Measurements from ENCODE around the gene ADCK2. TPM values are rescaled to one million over a fixed set of nuclear protein-coding genes. Genes with fewer than 3 reads are reported as not detected.
A peak's percentile ranks its signal among the peaks of the same experiment; 100 is the strongest.
"Not testable (repeated sequence)": the region's sequence is repeated elsewhere in the genome, so short reads cannot be mapped to it uniquely, and the experiment has no call there.

ADCK2 gene
- polyA plus RNA-seq, 3 donors: 8.7 to 28.7 (median 18.3) TPM

GRCh38 chr7:140675726-140676125, 3.0 kb downstream of the ADCK2 start:
- Histone ChIP-seq H2AFZ (ENCODE audit: insufficient read depth, low read depth, low read length, poor library complexity, severe bottlenecking) (no peak overlapping the region), H3K9ac (ENCODE audit: insufficient read depth, low read length, poor library complexity, severe bottlenecking) (no peak overlapping the region), H3K27me3 (ENCODE audit: control insufficient read depth in 2 of 2, insufficient read depth in 2 of 2, low read length in 2 of 2) (no peaks in the 10 kb centered on the region), H3K4me3 (replicated peaks in 1 of 3; ENCODE audit: low read depth in 2 of 3, low read length in 3 of 3) (peak overlapping the region in 1 of 3 experiments; percentile 23), H3K27ac (ENCODE audit: low read depth in 1 of 2, low read length in 2 of 2) (peak overlapping the region in 1 of 2 donors; percentile 70), H3K36me3 (replicated peaks in 1 of 2; ENCODE audit: control insufficient read depth in 1 of 2, insufficient read depth in 2 of 2, low read length in 2 of 2) (peaks cover 21 to 33% of the 10 kb centered on the region in 2 donors), H4K20me1 (ENCODE audit: insufficient read depth, low read length) (no peaks in the 10 kb centered on the region), H3K4me1 (ENCODE audit: control insufficient read depth in 1 of 2, insufficient read depth in 2 of 2, low read length in 2 of 2) (peaks cover 42 to 49% of the 10 kb centered on the region in 2 donors), H3K4me2 (replicated peaks; ENCODE audit: extremely low read depth, low read length, poor library complexity, severe bottlenecking) (peak overlapping the region; percentile 38), H3K79me2 (ENCODE audit: insufficient read depth, low read length) (peaks cover 7% of the 10 kb centered on the region), H3K9me3 (replicated peaks in 1 of 2; ENCODE audit: control insufficient read depth in 1 of 2, insufficient read depth in 1 of 2, low read length in 2 of 2) (no peaks in the 10 kb centered on the region)
- H3K36me3 Mint-ChIP-seq: peaks cover 32 to 38% of the 10 kb centered on the region in 2 donors
- no peaks in the 10 kb centered on the region for H3K9me3 Mint-ChIP-seq
- peak overlapping the region in 1 of 2 donors; percentile 42 for H3K4me3 Mint-ChIP-seq
- H3K27ac Mint-ChIP-seq: peak overlapping the region; percentile 80 to 95 (median 82)
- DNase-seq: no peak
- H3K4me1 Mint-ChIP-seq: peaks cover 42% of the 10 kb centered on the region
- peaks cover 2 to 5% (median 3%) of the 10 kb centered on the region in 3 donors for H3K27me3 Mint-ChIP-seq (ENCODE audit: low read depth in 3 of 3)
- no peak for TF ChIP-seq CTCF (IDR thresholded peaks at IDR 0.05)
- 90% methylated on average over 2 of the region's 4 CpGs for WGBS (ENCODE audit: insufficient coverage)
- intact Hi-C loops (cut with micrococcal nuclease): no loop called here

- H3K27ac ChIP-seq (ENCODE audit: low read depth in 1 of 2, low read length in 2 of 2): peak overlapping the region; percentile 17 to 70
- peak; percentile 81 to 89 (median 88) for DNase-seq
These were observed 3.6 kb downstream of the ADCK2 start for GRCh38 chr7:140676306-140676705.

GRCh38 chr7:140676956-140677355, 4.2 kb downstream of the ADCK2 start:
- H3K4me3 Mint-ChIP-seq; H3K4me2 ChIP-seq (replicated peaks; ENCODE audit: extremely low read depth, low read length, poor library complexity, severe bottlenecking); H4K20me1 ChIP-seq (ENCODE audit: insufficient read depth, low read length); H3K79me2 ChIP-seq (ENCODE audit: insufficient read depth, low read length); H3K9ac ChIP-seq (ENCODE audit: insufficient read depth, low read length, poor library complexity, severe bottlenecking); H2AFZ ChIP-seq (ENCODE audit: insufficient read depth, low read depth, low read length, poor library complexity, severe bottlenecking); H3K27me3 ChIP-seq (ENCODE audit: control insufficient read depth in 2 of 2, insufficient read depth in 2 of 2, low read length in 2 of 2); intact Hi-C loops (cut with micrococcal nuclease); H3K4me3 ChIP-seq (replicated peaks in 1 of 3; ENCODE audit: low read depth in 2 of 3, low read length in 3 of 3); H3K27me3 Mint-ChIP-seq (ENCODE audit: low read depth in 3 of 3); H3K9me3 ChIP-seq (replicated peaks in 1 of 2; ENCODE audit: control insufficient read depth in 1 of 2, insufficient read depth in 1 of 2, low read length in 2 of 2); H3K9me3 Mint-ChIP-seq; DNase-seq: not testable (repeated sequence)
- Histone ChIP-seq H3K36me3 (replicated peaks in 1 of 2; ENCODE audit: control insufficient read depth in 1 of 2, insufficient read depth in 2 of 2, low read length in 2 of 2) (peaks cover 30 to 46% of the 10 kb centered on the region in 2 donors), H3K27ac (ENCODE audit: low read depth in 1 of 2, low read length in 2 of 2) (peak overlapping the region; percentile 17 to 70), H3K4me1 (ENCODE audit: control insufficient read depth in 1 of 2, insufficient read depth in 2 of 2, low read length in 2 of 2) (peaks cover 42 to 46% of the 10 kb centered on the region in 2 donors)
- Mint-ChIP-seq H3K4me1 (peaks cover 42% of the 10 kb centered on the region), H3K27ac (peak overlapping the region in 6 of 7 donors; percentile 71 to 95 (median 83)), H3K36me3 (peaks cover 40 to 50% of the 10 kb centered on the region in 2 donors)
- WGBS (ENCODE audit: insufficient coverage): 100% methylated on average over 6 of the region's 11 CpGs

More at GRCh38 chr7:140676306-140676705, 3.6 kb downstream of the ADCK2 start:
- peak overlapping the region in 1 of 3 experiments; percentile 23 for H3K4me3 ChIP-seq (replicated peaks in 1 of 3; ENCODE audit: low read depth in 2 of 3, low read length in 3 of 3)
- TF ChIP-seq CTCF (IDR thresholded peaks at IDR 0.05): no peak
- no peak overlapping the region for H2AFZ ChIP-seq (ENCODE audit: insufficient read depth, low read depth, low read length, poor library complexity, severe bottlenecking)
- Mint-ChIP-seq H3K4me1 (peaks cover 42% of the 10 kb centered on the region), H3K27me3 (ENCODE audit: low read depth in 3 of 3) (peaks cover 2 to 5% (median 3%) of the 10 kb centered on the region in 3 donors), H3K4me3 (peak overlapping the region; percentile 35 to 46), H3K9me3 (no peaks in the 10 kb centered on the region), H3K36me3 (peaks cover 37 to 43% of the 10 kb centered on the region in 2 donors), H3K27ac (peak overlapping the region; percentile 81 to 95 (median 85))
- H3K36me3 ChIP-seq (replicated peaks in 1 of 2; ENCODE audit: control insufficient read depth in 1 of 2, insufficient read depth in 2 of 2, low read length in 2 of 2): peaks cover 25 to 39% of the 10 kb centered on the region in 2 donors
- no peaks in the 10 kb centered on the region for H3K9me3 ChIP-seq (replicated peaks in 1 of 2; ENCODE audit: control insufficient read depth in 1 of 2, insufficient read depth in 1 of 2, low read length in 2 of 2)
- no peak overlapping the region for H3K9ac ChIP-seq (ENCODE audit: insufficient read depth, low read length, poor library complexity, severe bottlenecking)
- H3K4me1 ChIP-seq (ENCODE audit: control insufficient read depth in 1 of 2, insufficient read depth in 2 of 2, low read length in 2 of 2): peaks cover 42 to 49% of the 10 kb centered on the region in 2 donors
- peak overlapping the region; percentile 38 for H3K4me2 ChIP-seq (replicated peaks; ENCODE audit: extremely low read depth, low read length, poor library complexity, severe bottlenecking)
- H4K20me1 ChIP-seq (ENCODE audit: insufficient read depth, low read length): no peaks in the 10 kb centered on the region
- H3K79me2 ChIP-seq (ENCODE audit: insufficient read depth, low read length): peaks cover 7% of the 10 kb centered on the region
- 0% methylated on average over 2 of the region's 3 CpGs for WGBS (ENCODE audit: insufficient coverage)
- H3K27me3 ChIP-seq (ENCODE audit: control insufficient read depth in 2 of 2, insufficient read depth in 2 of 2, low read length in 2 of 2): no peaks in the 10 kb centered on the region
- intact Hi-C loops (cut with micrococcal nuclease): no loop called here
